Endothelial cell of umbilical vein (primary cell): ENCODE data around the gene NDUFAB1. TPM values are rescaled to one million over a fixed set of nuclear protein-coding genes. Genes with fewer than 3 reads are reported as not detected.

Source experiments
- BruUV-seq: library from RNA; stranded (reverse); fragments of 400-500 nt; replicated peaks from 2 replicates; lab custom pipeline; 2021; lab: Mats Ljungman, UMichigan
- CTCF ChIA-PET: fragments of 300-600, 350-600 bp; sonication (Branson Sonifier 250); formaldehyde crosslinking; loops from one replicate; lab custom pipeline; 2021; ENCODE audit warnings: antibody characterized with exemption, inconsistent platforms; lab: Charles Lee
- POLR2A ChIA-PET: fragments of 300-600, 350-600 bp; sonication (Branson Sonifier 250); formaldehyde crosslinking; loops from one replicate; lab custom pipeline; 2021; ENCODE audit warnings: antibody characterized with exemption, inconsistent platforms; lab: Charles Lee
- DNase-seq: peaks from one replicate; pipeline ENCODE4 v3.0.0-alpha.2; 2011; ENCODE audit warnings: low read depth, low spot score
- FAIRE-seq: peaks from 2 replicates; lab custom pipeline; 2011; peaks lifted over from hg19 to GRCh38; lab: Jason Lieb, UNC
- H2AFZ ChIP-seq: 2 replicates; pipeline ENCODE4 v1.6.0; 2012; ENCODE audit warnings: low read depth, low read length, control low read depth, inconsistent platforms
- H3K27ac ChIP-seq: 2 replicates; pipeline ENCODE4 v1.5.1; 2011; ENCODE audit warnings: low read depth, mild to moderate bottlenecking, control low read depth, low read length, moderate library complexity; ENCODE audit not compliant: insufficient read depth
- H3K27me3 ChIP-seq, 2 experiments: 2 replicates each; pipeline versions ENCODE4 v1.6.0 to v1.6.1; 2011; ENCODE audit warnings: low read length in 2 of 2, mixed read lengths in 1 of 2; ENCODE audit not compliant: control insufficient read depth in 2 of 2, insufficient read depth in 2 of 2
- H3K36me3 ChIP-seq, 2 experiments: 2 replicates in 1 of 2; 3 replicates in 1 of 2; pipeline ENCODE4 v1.5.1; 2011; ENCODE audit warnings: low read length in 2 of 2, mild to moderate bottlenecking in 1 of 2, moderate library complexity in 1 of 2; ENCODE audit not compliant: control insufficient read depth in 2 of 2, insufficient read depth in 2 of 2; ENCODE audit errors: extremely low read depth in 1 of 2
- H3K4me1 ChIP-seq: 3 replicates; pipeline ENCODE4 v1.5.1; 2011; ENCODE audit warnings: mild to moderate bottlenecking, low read length; ENCODE audit not compliant: control insufficient read depth, insufficient read depth; ENCODE audit errors: extremely low read depth
- H3K4me2 ChIP-seq: 2 replicates; pipeline ENCODE4 v1.6.1; 2011; ENCODE audit warnings: low read length, control low read depth, mixed read lengths; ENCODE audit not compliant: insufficient read depth
- H3K4me3 ChIP-seq, 3 experiments: fragments of 200-600 bp in 1 of 3; sonication (generic), shearing (Covaris generic) in 1 of 3; replicated peaks in 1 of 3; 2 replicates each; pipeline ENCODE4 v1.5.1; 2011 to 2016; ENCODE audit warnings: control low read depth in 3 of 3, low read length in 3 of 3, mild to moderate bottlenecking in 2 of 3, inconsistent platforms in 1 of 3, low read depth in 1 of 3, moderate library complexity in 1 of 3; ENCODE audit not compliant: insufficient read depth in 1 of 3
- H3K79me2 ChIP-seq: 2 replicates; pipeline ENCODE4 v1.6.0; 2012; ENCODE audit warnings: low read length, inconsistent platforms; ENCODE audit not compliant: control insufficient read depth, insufficient read depth
- H3K9ac ChIP-seq: replicated peaks from 2 replicates; pipeline ENCODE3; 2011; ENCODE audit warnings: low read length, control low read depth; ENCODE audit not compliant: insufficient read depth; ENCODE audit errors: extremely low read depth
- H3K9me1 ChIP-seq: replicated peaks from 3 replicates; pipeline ENCODE4 v1.6.0; 2011; ENCODE audit warnings: mild to moderate bottlenecking, low read length; ENCODE audit not compliant: control insufficient read depth, insufficient read depth; ENCODE audit errors: extremely low read depth
- H3K9me3 ChIP-seq: replicated peaks from 2 replicates; pipeline ENCODE4 v1.5.1; 2012; ENCODE audit warnings: low read length, inconsistent platforms; ENCODE audit not compliant: control insufficient read depth, insufficient read depth
- H4K20me1 ChIP-seq: replicated peaks from 2 replicates; pipeline ENCODE3; 2011; ENCODE audit warnings: mild to moderate bottlenecking, low read length; ENCODE audit not compliant: control insufficient read depth, insufficient read depth; ENCODE audit errors: extremely low read depth
- EZH2 ChIP-seq: IDR thresholded peaks from 2 replicates; pipeline ENCODE4 v1.6.1; 2012; ENCODE audit warnings: borderline replicate concordance, low read depth, mild to moderate bottlenecking, moderate library complexity, low read length, inconsistent platforms; ENCODE audit not compliant: severe bottlenecking
- FOS ChIP-seq: IDR thresholded peaks from 2 replicates; pipeline ENCODE4 v1.6.1; 2011; ENCODE audit warnings: mild to moderate bottlenecking, low read length, moderate library complexity, borderline replicate concordance; ENCODE audit not compliant: insufficient read depth
- GATA2 ChIP-seq: IDR thresholded peaks from 2 replicates; pipeline ENCODE4 v1.7.0; 2011; ENCODE audit warnings: low read depth, mild to moderate bottlenecking, moderate library complexity, mixed read lengths, low read length; ENCODE audit not compliant: insufficient read length, insufficient read depth
- JUN ChIP-seq: IDR thresholded peaks from 2 replicates; pipeline ENCODE4 v1.6.1; 2011; ENCODE audit warnings: borderline replicate concordance, low read depth; ENCODE audit not compliant: insufficient read length, insufficient read depth
- MYC ChIP-seq: IDR thresholded peaks from one replicate; pipeline ENCODE4 v1.6.1; 2011; ENCODE audit warnings: mild to moderate bottlenecking, low read depth, low read length
- POLR2A ChIP-seq: IDR thresholded peaks from 2 replicates; pipeline ENCODE4 v1.6.1; 2012; ENCODE audit warnings: low read depth, mild to moderate bottlenecking, control low read depth, low read length
- POLR2AphosphoS5 ChIP-seq: IDR thresholded peaks from 2 replicates; pipeline ENCODE4 v1.6.1; 2012; ENCODE audit warnings: low read depth, mild to moderate bottlenecking, control low read depth, low read length, moderate library complexity; ENCODE audit not compliant: insufficient read depth
- dilution Hi-C: fragments of 300-500 bp; cut with MboI; formaldehyde crosslinking; loops from one replicate; pipeline ENCODE4 v1.15.0; 2019; ENCODE audit warnings: low sequenced_read_pairs; ENCODE audit not compliant: extremely low pct_ligation_motif_present
- intact Hi-C: fragments of 100-400 bp; cut with micrococcal nuclease; formaldehyde crosslinking; loops from one replicate; pipeline ENCODE4 v1.10.0; 2022
- polyA plus RNA-seq, 4 experiments: library from polyadenylated mRNA; depleted of rRNA in 3 of 4; stranded (reverse) in 3 of 4; unstranded in 1 of 4; fragments of >200 nt; gene quantifications; 2 replicates each; pipeline versions ENCODE4 v1.2.1 to v1.2.3, GENCODE V29; 2011 to 2012; ENCODE audit warnings: missing spikeins in 1 of 4
- total RNA-seq: library from RNA; stranded (reverse); gene quantifications from 2 replicates; pipeline ENCODE4 v1.2.3, GENCODE V29; 2021
- TF ChIP-seq, protein P1 (sequence below): IDR thresholded peaks from 2 replicates; pipeline ENCODE4 v1.6.1; 2011; ENCODE audit not compliant: insufficient read depth, insufficient read length
- TF ChIP-seq, protein P2 (sequence below), 2 donors: IDR thresholded peaks; 1 replicate in 1 of 2; 2 replicates in 1 of 2; pipeline ENCODE4 v1.5.1; 2011; ENCODE audit warnings: low read length in 2 of 2, mild to moderate bottlenecking in 2 of 2, moderate library complexity in 2 of 2, control low read depth in 1 of 2, inconsistent platforms in 1 of 2, low read depth in 1 of 2; ENCODE audit not compliant: insufficient read depth in 1 of 2; ENCODE audit errors: extremely low read depth in 1 of 2

The NDUFAB1 gene
- total and polyA plus RNA-seq, 2 donors (not counting 3 experiments of a cell fraction or from before 2014, with no cell fraction given) = 112 to 228 TPM

- ChIA-PET CTCF (interaction anchor here (2.8 kb wide), 1 partner anchor 16 kb away, joined by 7 read pairs; the partner anchor contains the start of genes EARS2 and UBFD1), POLR2A (no interaction called here)
- no peaks in the 10 kb centered on the region for H3K9me3 ChIP-seq
- H4K20me1 ChIP-seq = no peaks in the 10 kb centered on the region
- H3K79me2 ChIP-seq = no peaks in the 10 kb centered on the region
- dilution Hi-C loops = no loop called here
- H3K36me3 ChIP-seq = peaks cover 2 to 33% of the 10 kb centered on the region in 2 experiments
- no peak for DNase-seq
- no TSS peak for BruUV-seq
- no peak overlapping the region for H3K4me2 ChIP-seq
- no peak overlapping the region for H3K4me3 ChIP-seq
- no peak overlapping the region for H2AFZ ChIP-seq
- H3K9ac ChIP-seq = no peak overlapping the region
- no peaks in the 10 kb centered on the region for H3K27me3 ChIP-seq
- no peak for FAIRE-seq
- intact Hi-C loops = no loop called here
- H3K4me1 ChIP-seq = peaks cover 2% of the 10 kb centered on the region
- H3K27ac ChIP-seq = no peak overlapping the region
- TF ChIP-seq EZH2 (no peak), MYC (no peak), JUN (no peak), FOS (no peak), GATA2 (no peak), POLR2A (no peak), POLR2AphosphoS5 (no peak)
- TF ChIP-seq, protein P1, sequence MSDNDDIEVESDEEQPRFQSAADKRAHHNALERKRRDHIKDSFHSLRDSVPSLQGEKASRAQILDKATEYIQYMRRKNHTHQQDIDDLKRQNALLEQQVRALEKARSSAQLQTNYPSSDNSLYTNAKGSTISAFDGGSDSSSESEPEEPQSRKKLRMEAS = no peak
- TF ChIP-seq, protein P2, sequence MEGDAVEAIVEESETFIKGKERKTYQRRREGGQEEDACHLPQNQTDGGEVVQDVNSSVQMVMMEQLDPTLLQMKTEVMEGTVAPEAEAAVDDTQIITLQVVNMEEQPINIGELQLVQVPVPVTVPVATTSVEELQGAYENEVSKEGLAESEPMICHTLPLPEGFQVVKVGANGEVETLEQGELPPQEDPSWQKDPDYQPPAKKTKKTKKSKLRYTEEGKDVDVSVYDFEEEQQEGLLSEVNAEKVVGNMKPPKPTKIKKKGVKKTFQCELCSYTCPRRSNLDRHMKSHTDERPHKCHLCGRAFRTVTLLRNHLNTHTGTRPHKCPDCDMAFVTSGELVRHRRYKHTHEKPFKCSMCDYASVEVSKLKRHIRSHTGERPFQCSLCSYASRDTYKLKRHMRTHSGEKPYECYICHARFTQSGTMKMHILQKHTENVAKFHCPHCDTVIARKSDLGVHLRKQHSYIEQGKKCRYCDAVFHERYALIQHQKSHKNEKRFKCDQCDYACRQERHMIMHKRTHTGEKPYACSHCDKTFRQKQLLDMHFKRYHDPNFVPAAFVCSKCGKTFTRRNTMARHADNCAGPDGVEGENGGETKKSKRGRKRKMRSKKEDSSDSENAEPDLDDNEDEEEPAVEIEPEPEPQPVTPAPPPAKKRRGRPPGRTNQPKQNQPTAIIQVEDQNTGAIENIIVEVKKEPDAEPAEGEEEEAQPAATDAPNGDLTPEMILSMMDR (IDR thresholded peaks at IDR 0.05; ENCODE audit: extremely low read depth in 1 of 2, insufficient read depth in 1 of 2, low read depth in 1 of 2, low read length in 2 of 2) = no peak
- no peaks in the 10 kb centered on the region for H3K9me1 ChIP-seq
These were observed 22.3 kb downstream of the NDUFAB1 start for GRCh38 chr16:23573817-23574216.
